ENCODE data around the gene HYAL1.

HYAL1 gene

GRCh38 chr3:50303013-50303815, at the start of gene HYAL1:
Gene HYAL1, minus strand, starts transcription at chr3:50303574. Its CDS starts 618 bp downstream, at chr3:50302956.
- no peak for DNase-seq (ENCODE audit: low read depth in 3 of 3)

- no peak for DNase-seq (ENCODE audit: low read depth in 3 of 3)
Observed at GRCh38 chr3:50352781-50353180, 49.4 kb upstream of the HYAL1 start.

GRCh38 chr3:50351323-50351697, 47.9 kb upstream of the HYAL1 start:
- DNase-seq (ENCODE audit: low read depth in 3 of 3): no peak

- peak; percentile 96 to 99 (median 96) for DNase-seq (ENCODE audit: low read depth in 3 of 3)
Observed at GRCh38 chr3:50350527-50351322, 47.4 kb upstream of the HYAL1 start, which contains the start of the genes CYB561D2 and NPRL2. Gene CYB561D2, plus strand, starts transcription at chr3:50350862. Its CDS starts 572 bp downstream, at chr3:50351434. Gene NPRL2, minus strand, starts transcription at chr3:50350775. Its CDS starts 123 bp downstream, at chr3:50350652.

- DNase-seq (ENCODE audit: low read depth in 3 of 3): no peak
Observed at GRCh38 chr3:50350213-50350526, 46.8 kb upstream of the HYAL1 start.

- DNase-seq (ENCODE audit: low read depth in 3 of 3): peak; percentile 39 to 57 (median 56)
Observed at GRCh38 chr3:50347187-50347813, 43.9 kb upstream of the HYAL1 start.

GRCh38 chr3:50345586-50346234, 42.3 kb upstream of the HYAL1 start, which contains the start of gene ZMYND10:
Gene ZMYND10, minus strand, starts transcription at chr3:50345732. Its CDS starts 153 bp downstream, at chr3:50345579.
- DNase-seq (ENCODE audit: low read depth in 3 of 3): peak; percentile 59 to 70 (median 70)

- no peak for DNase-seq (ENCODE audit: low read depth in 3 of 3)
Observed at GRCh38 chr3:50345008-50345407, 41.6 kb upstream of the HYAL1 start.

GRCh38 chr3:50342813-50343633, 39.6 kb upstream of the HYAL1 start:
- DNase-seq (ENCODE audit: low read depth in 3 of 3): no peak

- DNase-seq (ENCODE audit: low read depth in 3 of 3): no peak
Observed at GRCh38 chr3:50341996-50342650, 38.7 kb upstream of the HYAL1 start.

GRCh38 chr3:50341537-50341936, 38.2 kb upstream of the HYAL1 start:
- DNase-seq (ENCODE audit: low read depth in 3 of 3): no peak

- peak in 2 of 3 donors; percentile 56 to 65 for DNase-seq (ENCODE audit: low read depth in 3 of 3)
Observed at GRCh38 chr3:50340448-50341329, 37.3 kb upstream of the HYAL1 start, which contains the start of gene RASSF1. Gene RASSF1, minus strand, starts transcription at chr3:50340836. Its CDS starts 31 bp downstream, at chr3:50340805.

GRCh38 chr3:50340147-50340447, 36.7 kb upstream of the HYAL1 start:
- no peak for DNase-seq (ENCODE audit: low read depth in 3 of 3)

- DNase-seq (ENCODE audit: low read depth in 3 of 3): no peak
Observed at GRCh38 chr3:50339485-50340146, 36.2 kb upstream of the HYAL1 start.

GRCh38 chr3:50338965-50339364, 35.6 kb upstream of the HYAL1 start:
- no peak for DNase-seq (ENCODE audit: low read depth in 3 of 3)

- peak; percentile 94 to 97 (median 95) for DNase-seq (ENCODE audit: low read depth in 3 of 3)
Observed at GRCh38 chr3:50337175-50337861, 33.9 kb upstream of the HYAL1 start.

- DNase-seq (ENCODE audit: low read depth in 3 of 3): no peak
Observed at GRCh38 chr3:50336452-50337174, 33.2 kb upstream of the HYAL1 start.

Data from stimulated activated CD4-positive, alpha-beta T cell treated with anti-CD3 and anti-CD28 coated beads, TNF-alpha, amount 100 ng/mL, for 48 hours (primary cell).